Activated naive CD4-positive, alpha-beta T cell treated with anti-CD3 and anti-CD28 coated beads for 36 hours (primary cell): Measurements from ENCODE around the gene RAB11FIP4. TPM values are rescaled to one million over a fixed set of nuclear protein-coding genes. Genes with fewer than 3 reads are reported as not detected.

Experiments used
- CTCF ChIA-PET: fragments of 350-600 bp; sonication (Branson Sonifier 250); formaldehyde crosslinking; loops from one replicate; lab custom pipeline; 2021; ENCODE audit warnings: antibody characterized with exemption; lab: Charles Lee
- DNase-seq: peaks from one replicate; pipeline ENCODE4 v3.0.0-alpha.2; 2020
- H3K27ac Mint-ChIP-seq: one replicate; pipeline ENCODE4 v1.8.0; 2021; ENCODE audit warnings: mild to moderate bottlenecking, mixed read lengths
- H3K27me3 Mint-ChIP-seq: one replicate; pipeline ENCODE4 v1.8.0; 2021; ENCODE audit warnings: low read depth, mixed read lengths
- H3K36me3 Mint-ChIP-seq: one replicate; pipeline ENCODE4 v1.8.0; 2021; ENCODE audit warnings: low read depth, mixed read lengths
- H3K4me1 Mint-ChIP-seq: one replicate; pipeline ENCODE4 v1.8.0; 2021; ENCODE audit warnings: low read depth, mixed read lengths
- H3K4me3 Mint-ChIP-seq: one replicate; pipeline ENCODE4 v1.8.0; 2021; ENCODE audit warnings: mild to moderate bottlenecking, moderate library complexity, mixed read lengths
- H3K9me3 Mint-ChIP-seq: one replicate; pipeline ENCODE4 v1.8.0; 2021; ENCODE audit warnings: mixed read lengths
- intact Hi-C: fragments of 100-400 bp; cut with micrococcal nuclease; formaldehyde crosslinking; loops from one replicate; pipeline ENCODE4 v1.15.1; 2023
- total RNA-seq, 2 experiments: library from RNA; stranded (reverse); gene quantifications; one replicate each; pipeline ENCODE4 v1.2.3, GENCODE V29; 2021

RAB11FIP4 gene
- total RNA-seq, 2 experiments from 2014 or later, result 31.3 to 33.1 TPM

DNA sequence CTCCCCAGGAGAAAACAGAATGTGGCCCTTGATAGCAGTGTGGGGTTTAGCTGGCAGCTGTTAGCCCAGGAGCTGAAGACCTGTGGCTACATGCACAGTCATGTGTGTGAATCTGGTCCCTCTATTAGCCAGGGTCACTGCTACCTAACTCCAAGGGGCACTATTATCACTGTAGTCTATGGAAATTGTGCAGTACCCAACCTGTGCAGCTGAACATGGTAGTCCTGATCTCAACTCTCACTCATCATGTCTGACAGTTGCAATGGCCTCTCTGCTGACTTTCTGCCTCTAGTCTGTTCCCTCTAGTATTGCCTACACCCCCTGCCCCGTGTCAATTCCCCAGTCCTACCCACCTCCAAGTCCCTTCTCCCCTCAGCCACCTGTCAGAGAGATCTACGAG is 67.4 kb downstream of the RAB11FIP4 start:
- no peaks in the 10 kb centered on the region for H3K27me3 Mint-ChIP-seq
- CTCF ChIA-PET, result interaction anchor here (0.7 kb wide), 1 partner anchor 15 kb away, joined by 3 read pairs; no protein-coding TSS in a partner anchor
- intact Hi-C loops, result no loop called here
- no peaks in the 10 kb centered on the region for H3K4me1 Mint-ChIP-seq
- no peak for DNase-seq
- H3K9me3 Mint-ChIP-seq, result no peaks in the 10 kb centered on the region
- H3K4me3 Mint-ChIP-seq, result no peak overlapping the region
- H3K36me3 Mint-ChIP-seq, result no peaks in the 10 kb centered on the region
- H3K27ac Mint-ChIP-seq, result no peak overlapping the region

DNA sequence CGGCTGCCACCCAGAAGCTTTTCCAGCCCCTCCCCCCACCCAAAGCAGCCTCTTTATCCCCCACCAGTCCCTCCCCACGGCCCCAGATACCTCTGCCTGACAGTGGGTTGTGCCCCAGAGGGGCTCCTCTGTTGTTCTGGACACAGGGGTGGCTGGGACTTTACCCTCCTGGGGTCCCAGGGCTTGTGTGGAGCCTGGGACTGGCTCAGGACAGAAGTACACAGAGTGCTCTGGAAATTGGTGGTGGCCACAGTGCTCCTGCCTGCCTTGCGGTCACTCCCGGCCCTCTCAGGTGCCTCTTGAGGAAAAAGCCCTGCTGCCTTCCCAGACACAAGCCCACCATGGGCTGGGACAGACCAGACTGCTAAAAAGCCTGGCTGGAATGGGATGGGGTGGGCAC is 68.2 kb downstream of the RAB11FIP4 start:
- Mint-ChIP-seq H3K36me3 (no peaks in the 10 kb centered on the region), H3K27ac (no peak overlapping the region), H3K9me3 (no peaks in the 10 kb centered on the region), H3K4me3 (no peak overlapping the region), H3K27me3 (no peaks in the 10 kb centered on the region), H3K4me1 (no peaks in the 10 kb centered on the region)
- intact Hi-C loops, result no loop called here
- CTCF ChIA-PET, result no interaction called here
- no peak for DNase-seq

DNA sequence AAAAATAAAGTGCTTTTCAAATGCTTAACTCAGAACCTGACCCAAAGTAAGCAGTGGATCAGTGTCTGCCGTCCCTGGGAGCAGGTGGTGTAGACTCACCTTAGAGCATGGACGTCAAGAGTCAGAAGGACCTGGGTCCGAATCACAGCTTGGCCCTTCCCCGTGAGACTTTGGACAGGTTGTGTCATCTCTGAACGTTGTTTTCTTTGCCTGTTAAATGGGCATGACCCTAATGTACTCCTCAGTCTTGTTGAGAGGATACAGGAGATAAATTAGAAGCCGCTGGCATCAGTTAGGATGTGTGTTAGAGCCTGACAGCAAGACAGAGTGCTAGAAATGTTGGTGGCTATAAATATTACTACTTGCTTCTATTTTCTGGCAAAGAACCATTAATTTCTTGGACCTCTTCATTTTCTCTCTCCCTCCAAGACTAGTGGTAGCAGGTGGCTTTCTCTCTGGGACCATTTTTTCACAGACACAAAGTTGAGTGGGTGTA is 68.8 kb downstream of the RAB11FIP4 start:
- no peaks in the 10 kb centered on the region for H3K9me3 Mint-ChIP-seq
- H3K27me3 Mint-ChIP-seq, result no peaks in the 10 kb centered on the region
- H3K27ac Mint-ChIP-seq, result no peak overlapping the region

DNA sequence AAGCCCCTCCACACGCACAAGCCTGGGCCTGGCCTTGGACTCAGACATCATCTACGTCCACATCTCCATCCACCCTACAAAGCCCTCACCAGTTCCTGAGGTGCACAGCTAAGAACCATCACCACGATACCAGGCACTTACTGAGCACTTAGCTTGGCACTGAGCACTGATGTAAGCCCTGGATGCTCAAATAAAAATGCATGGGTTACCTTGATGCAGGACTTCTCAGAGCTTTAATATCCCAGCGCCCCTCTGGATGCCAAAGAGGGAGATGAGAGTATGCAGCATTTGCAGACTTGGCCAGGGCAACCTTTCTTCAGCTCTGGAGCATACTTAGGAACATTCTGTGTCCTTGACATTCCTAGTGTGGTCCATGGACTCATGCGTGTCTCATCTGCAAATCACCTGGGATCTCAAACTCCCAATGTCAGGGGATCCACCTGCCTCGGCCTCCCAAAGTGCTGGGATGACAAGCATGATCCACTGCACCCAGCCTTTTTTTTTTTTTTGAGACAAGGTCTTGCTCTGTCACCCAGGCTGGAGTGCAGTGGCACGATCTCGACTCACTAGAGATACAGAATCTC is 69.8 kb downstream of the RAB11FIP4 start:
- Mint-ChIP-seq H3K4me3 (no peak overlapping the region), H3K36me3 (no peaks in the 10 kb centered on the region), H3K9me3 (no peaks in the 10 kb centered on the region), H3K27ac (no peak overlapping the region), H3K4me1 (no peaks in the 10 kb centered on the region), H3K27me3 (no peaks in the 10 kb centered on the region)
- intact Hi-C loops, result no loop called here
- DNase-seq, result no peak
- CTCF ChIA-PET, result interaction anchor here (0.6 to 0.7 kb wide), 2 partner anchors 135 to 740 kb away, joined by 3 to 9 read pairs; no protein-coding TSS in a partner anchor

More for the DNA sequence above, 68.8 kb downstream of the RAB11FIP4 start:
- no peak for DNase-seq
- Mint-ChIP-seq H3K4me3 (no peak overlapping the region), H3K4me1 (no peaks in the 10 kb centered on the region), H3K36me3 (no peaks in the 10 kb centered on the region)
- CTCF ChIA-PET, result no interaction called here
- intact Hi-C loops, result no loop called here

DNA sequence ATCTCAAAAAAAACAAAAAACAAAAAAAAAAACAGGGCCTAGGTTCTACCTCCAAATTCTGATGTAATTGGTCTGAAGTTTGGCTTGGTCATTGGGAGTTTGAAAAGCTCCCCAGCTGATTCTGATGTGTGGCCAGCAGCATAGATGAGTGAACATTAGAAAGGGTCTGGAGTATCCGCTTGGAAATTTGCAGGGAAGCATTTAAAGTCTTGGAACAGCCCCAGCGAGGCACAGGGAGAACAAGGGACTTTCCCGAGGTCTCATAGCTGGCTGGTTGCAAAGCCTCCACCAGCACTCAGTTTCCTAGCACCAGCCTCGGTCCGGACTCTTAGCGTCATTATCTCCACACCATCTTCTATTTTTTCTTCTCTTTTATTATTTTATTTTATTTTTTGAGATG is 70.8 kb downstream of the RAB11FIP4 start:
- no peak overlapping the region for H3K4me3 Mint-ChIP-seq
- intact Hi-C loops, result no loop called here
- CTCF ChIA-PET, result interaction anchor here (1.2 to 1.4 kb wide), 2 partner anchors 14 to 63 kb away, joined by 3 to 5 read pairs; no protein-coding TSS in a partner anchor
- no peaks in the 10 kb centered on the region for H3K9me3 Mint-ChIP-seq
- H3K36me3 Mint-ChIP-seq, result no peaks in the 10 kb centered on the region
- H3K27me3 Mint-ChIP-seq, result no peaks in the 10 kb centered on the region
- H3K27ac Mint-ChIP-seq, result no peak overlapping the region
- DNase-seq, result no peak
- H3K4me1 Mint-ChIP-seq, result no peaks in the 10 kb centered on the region

DNA sequence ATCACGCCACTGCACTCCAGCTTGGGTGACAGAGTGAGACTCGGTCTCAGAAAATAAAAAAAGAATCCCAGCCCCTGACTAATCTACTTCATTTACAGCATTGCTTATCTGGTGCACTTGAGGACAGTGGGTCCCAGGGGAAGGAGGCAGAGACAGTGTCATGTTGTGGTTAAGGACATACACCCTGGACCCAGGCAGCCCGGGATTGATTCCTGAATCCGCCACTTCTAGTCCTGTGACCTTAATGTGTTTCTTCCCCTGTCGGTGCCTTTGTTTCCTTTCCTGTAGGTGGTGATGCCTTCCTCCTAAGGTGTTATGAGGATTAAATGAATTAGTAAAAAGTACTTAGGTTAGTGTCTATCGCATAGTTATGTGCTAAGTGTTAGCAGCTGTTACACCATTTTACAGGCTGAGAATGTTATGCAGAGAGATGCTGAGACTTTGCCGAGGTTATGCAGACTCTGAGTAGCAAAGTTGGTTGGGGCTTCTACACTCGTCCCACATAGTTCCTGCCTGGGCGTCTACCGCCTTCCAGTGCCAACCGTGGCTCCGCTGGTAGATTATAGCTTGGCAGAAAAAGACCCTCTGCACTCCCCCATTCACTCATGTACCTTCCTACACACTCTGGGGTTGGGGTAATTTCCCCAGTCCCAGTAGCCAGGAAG is 74.8 kb downstream of the RAB11FIP4 start:
- intact Hi-C loops, result no loop called here
- DNase-seq, result no peak
- Mint-ChIP-seq H3K36me3 (no peaks in the 10 kb centered on the region), H3K27me3 (no peaks in the 10 kb centered on the region), H3K9me3 (no peaks in the 10 kb centered on the region), H3K27ac (no peak overlapping the region), H3K4me1 (no peaks in the 10 kb centered on the region), H3K4me3 (no peak overlapping the region)
- CTCF ChIA-PET, result interaction anchor here (0.7 to 1.6 kb wide), 2 partner anchors 18 to 58 kb away, joined by 3 to 5 read pairs; no protein-coding TSS in a partner anchor

DNA sequence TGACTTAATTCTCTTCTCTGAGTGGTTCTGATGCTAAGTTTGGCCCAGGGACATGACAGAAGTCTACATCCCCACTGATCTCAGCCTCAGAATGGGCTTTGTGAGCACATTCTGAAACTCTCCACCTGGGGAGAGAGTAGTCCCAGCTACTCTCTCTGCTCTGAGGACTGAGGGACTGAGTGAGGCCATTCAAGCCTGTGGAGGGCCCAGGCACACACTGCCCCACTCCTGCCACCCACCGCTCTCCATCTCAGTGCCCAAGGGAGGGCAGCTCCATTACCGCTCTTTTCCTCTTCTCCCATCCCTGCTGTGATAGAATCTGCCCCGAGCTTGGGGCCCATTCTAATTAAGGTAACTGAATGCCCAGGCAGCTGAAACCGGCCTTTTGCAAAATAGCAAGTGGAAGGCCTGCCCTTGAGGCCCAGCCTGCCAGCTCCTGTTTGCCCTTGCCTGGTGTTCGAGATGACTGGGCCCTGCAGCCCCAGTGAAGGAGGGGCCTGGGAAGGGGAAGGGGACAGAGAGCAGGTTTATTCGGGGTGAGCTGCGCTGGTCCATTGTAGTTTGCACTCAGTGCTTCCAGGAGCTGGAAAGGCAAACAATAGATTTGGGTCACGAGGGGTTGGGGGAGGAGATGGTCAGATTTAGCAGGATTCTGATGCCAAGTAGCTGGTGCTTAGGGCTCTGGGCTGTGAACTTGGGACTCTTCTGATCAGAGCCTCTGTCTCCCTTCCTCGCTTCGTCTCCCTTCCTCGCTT is 76.2 kb downstream of the RAB11FIP4 start:
- CTCF ChIA-PET, result interaction anchor here (0.9 to 1.6 kb wide), 2 partner anchors 11 to 57 kb away, joined by 4 to 5 read pairs; no protein-coding TSS in a partner anchor
- no peak overlapping the region for H3K27ac Mint-ChIP-seq

DNA sequence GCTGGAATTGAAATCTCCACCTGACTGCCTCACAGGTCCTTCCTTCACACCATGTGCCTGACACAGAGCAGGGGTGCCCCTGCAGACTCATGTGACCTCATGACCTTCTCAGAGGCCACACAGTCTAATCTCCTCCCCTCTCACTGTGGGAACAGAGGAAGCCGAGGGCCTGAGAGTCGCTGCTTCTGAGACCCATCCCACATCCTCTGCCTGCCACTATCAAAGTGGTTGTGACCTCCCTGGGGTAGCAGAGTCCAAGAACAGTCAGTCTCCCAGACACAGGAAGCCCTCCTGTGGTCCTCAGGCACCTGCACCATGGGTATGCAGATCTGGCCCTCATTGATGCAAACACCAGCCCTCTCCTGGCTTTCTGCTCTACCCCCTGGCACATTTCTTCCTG is 78.5 kb downstream of the RAB11FIP4 start:
- no peak for DNase-seq
- H3K4me3 Mint-ChIP-seq, result no peak overlapping the region
- H3K27ac Mint-ChIP-seq, result no peak overlapping the region
- CTCF ChIA-PET, result interaction anchor here (1.0 kb wide), 1 partner anchor 55 kb away, joined by 6 read pairs; no protein-coding TSS in a partner anchor
- no peaks in the 10 kb centered on the region for H3K9me3 Mint-ChIP-seq
- H3K27me3 Mint-ChIP-seq, result no peaks in the 10 kb centered on the region
- intact Hi-C loops, result no loop called here
- H3K4me1 Mint-ChIP-seq, result no peaks in the 10 kb centered on the region
- no peaks in the 10 kb centered on the region for H3K36me3 Mint-ChIP-seq

More for the DNA sequence above, 76.2 kb downstream of the RAB11FIP4 start:
- no peak overlapping the region for H3K4me3 Mint-ChIP-seq
- no peaks in the 10 kb centered on the region for H3K9me3 Mint-ChIP-seq
- intact Hi-C loops, result no loop called here
- H3K36me3 Mint-ChIP-seq, result no peaks in the 10 kb centered on the region
- no peaks in the 10 kb centered on the region for H3K27me3 Mint-ChIP-seq
- DNase-seq, result no peak
- H3K4me1 Mint-ChIP-seq, result no peaks in the 10 kb centered on the region

DNA sequence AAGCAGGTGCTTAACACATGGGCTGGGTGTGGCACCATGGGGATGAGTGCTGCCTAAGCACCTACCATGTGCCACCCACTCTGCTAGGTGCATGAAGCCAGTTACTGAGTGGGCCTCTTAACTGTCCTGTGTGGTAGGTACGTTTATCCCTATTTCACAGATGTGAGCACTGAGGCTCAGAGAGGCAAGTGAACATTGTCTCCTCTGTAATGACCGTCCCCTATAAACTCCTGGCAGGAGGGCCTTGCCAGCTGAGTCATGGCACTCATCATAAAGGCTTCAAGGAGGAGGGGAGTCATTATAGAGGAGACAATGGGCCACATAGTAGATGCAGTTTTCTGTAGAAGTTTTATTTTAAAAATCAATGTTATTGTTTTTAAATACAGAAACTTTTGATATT is 79.1 kb downstream of the RAB11FIP4 start:
- Mint-ChIP-seq H3K27me3 (no peaks in the 10 kb centered on the region), H3K4me1 (no peaks in the 10 kb centered on the region), H3K27ac (no peak overlapping the region), H3K36me3 (no peaks in the 10 kb centered on the region), H3K4me3 (no peak overlapping the region), H3K9me3 (no peaks in the 10 kb centered on the region)
- DNase-seq, result no peak
- CTCF ChIA-PET, result no interaction called here
- intact Hi-C loops, result no loop called here

DNA sequence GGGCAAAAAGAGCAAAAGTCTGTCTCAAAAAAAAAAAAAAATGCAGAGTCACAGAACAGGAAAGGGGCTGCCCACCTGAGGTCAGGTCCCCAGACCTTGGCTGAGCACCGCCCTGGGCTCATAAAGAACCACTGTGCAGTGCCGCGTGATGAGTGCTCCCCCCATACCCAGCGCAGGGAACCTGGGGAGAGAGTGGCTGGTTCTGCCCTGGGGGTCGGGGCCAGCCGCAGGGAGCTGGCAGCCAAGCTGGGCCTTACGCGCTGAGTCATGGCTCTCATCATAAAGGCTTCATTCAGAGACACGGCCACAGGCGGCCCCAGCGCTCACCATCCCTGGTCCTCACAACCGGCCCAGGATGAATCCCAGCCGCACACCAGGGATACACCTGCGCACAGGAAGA is 80.7 kb downstream of the RAB11FIP4 start:
- CTCF ChIA-PET, result no interaction called here
- Mint-ChIP-seq H3K4me3 (no peak overlapping the region), H3K27me3 (no peaks in the 10 kb centered on the region), H3K9me3 (no peaks in the 10 kb centered on the region), H3K27ac (no peak overlapping the region), H3K4me1 (no peaks in the 10 kb centered on the region), H3K36me3 (no peaks in the 10 kb centered on the region)
- DNase-seq, result no peak
- intact Hi-C loops, result no loop called here

DNA sequence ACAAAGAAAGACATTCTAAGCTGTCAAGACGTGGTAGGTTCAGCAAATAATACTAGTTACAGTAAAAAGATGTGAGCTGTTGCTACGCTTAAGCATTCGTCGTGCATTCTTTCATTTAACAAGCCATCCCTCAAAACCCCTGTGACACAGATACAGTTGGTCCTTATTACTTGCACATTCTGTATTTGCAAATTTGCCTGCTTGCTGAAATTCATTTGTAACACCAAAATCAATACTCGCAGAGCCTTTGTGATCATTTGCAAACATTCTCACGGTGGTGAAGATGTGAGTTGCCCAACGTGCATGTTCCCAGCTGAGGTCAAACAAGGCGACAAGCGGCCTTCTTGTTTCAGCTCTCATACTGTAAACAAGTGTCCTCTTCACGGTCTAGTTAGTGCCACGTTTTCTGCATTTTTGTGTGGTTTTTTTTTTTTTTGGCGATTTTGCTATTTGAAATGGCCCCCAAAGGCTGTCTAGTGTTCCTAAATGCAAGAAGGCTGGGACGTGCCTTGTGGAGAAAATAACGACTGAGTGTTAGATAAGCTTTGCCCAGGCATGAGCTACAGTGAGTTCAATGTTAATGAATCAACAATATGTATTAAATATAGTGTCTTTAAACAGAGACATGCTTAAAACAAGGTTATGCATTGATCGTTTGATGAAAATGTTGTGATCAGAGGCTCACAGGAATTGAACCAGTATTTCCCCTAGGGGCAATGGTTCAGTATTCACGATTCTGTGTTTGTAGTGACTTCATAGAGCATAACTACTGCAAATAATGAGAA is 84.1 kb downstream of the RAB11FIP4 start:
- intact Hi-C loops, result loop anchor here (5.0 kb wide), 1 partner anchor 42 kb away; no protein-coding TSS in a partner anchor
- no peaks in the 10 kb centered on the region for H3K36me3 Mint-ChIP-seq
- H3K27me3 Mint-ChIP-seq, result no peaks in the 10 kb centered on the region
- no peak overlapping the region for H3K27ac Mint-ChIP-seq
- no peak overlapping the region for H3K4me3 Mint-ChIP-seq
- DNase-seq, result no peak
- H3K9me3 Mint-ChIP-seq, result no peaks in the 10 kb centered on the region
- CTCF ChIA-PET, result interaction anchor here (1.3 kb wide), 1 partner anchor 13 kb away, joined by 3 read pairs; no protein-coding TSS in a partner anchor
- no peaks in the 10 kb centered on the region for H3K4me1 Mint-ChIP-seq
